Epithelial cell of proximal tubule (primary cell): ENCODE data around the gene SPEM2. TPM values are rescaled to one million over a fixed set of nuclear protein-coding genes. Genes with fewer than 3 reads are reported as not detected.
A peak's percentile ranks its signal among the peaks of the same experiment; 100 is the strongest.

Source experiments
- DNase-seq: peaks from one replicate; pipeline ENCODE4 v3.0.0-alpha.2; 2011; ENCODE audit warnings: low read depth
- H3K4me3 ChIP-seq: 2 replicates; pipeline ENCODE4 v1.5.1; 2011; ENCODE audit warnings: low read depth, mild to moderate bottlenecking, low read length
- total RNA-seq: library from RNA; depleted of rRNA; stranded (reverse); fragments of >200 nt; gene quantifications from 2 replicates; pipeline ENCODE4 v1.2.3, GENCODE V29; 2015
- TF ChIP-seq, protein P1 (sequence below): conservative IDR thresholded peaks from 2 replicates; pipeline ENCODE4 v1.5.1; 2012; ENCODE audit warnings: low read depth, mild to moderate bottlenecking, low read length

The SPEM2 gene
- total RNA-seq, 1 donor from 2014 or later: not detected

DNA sequence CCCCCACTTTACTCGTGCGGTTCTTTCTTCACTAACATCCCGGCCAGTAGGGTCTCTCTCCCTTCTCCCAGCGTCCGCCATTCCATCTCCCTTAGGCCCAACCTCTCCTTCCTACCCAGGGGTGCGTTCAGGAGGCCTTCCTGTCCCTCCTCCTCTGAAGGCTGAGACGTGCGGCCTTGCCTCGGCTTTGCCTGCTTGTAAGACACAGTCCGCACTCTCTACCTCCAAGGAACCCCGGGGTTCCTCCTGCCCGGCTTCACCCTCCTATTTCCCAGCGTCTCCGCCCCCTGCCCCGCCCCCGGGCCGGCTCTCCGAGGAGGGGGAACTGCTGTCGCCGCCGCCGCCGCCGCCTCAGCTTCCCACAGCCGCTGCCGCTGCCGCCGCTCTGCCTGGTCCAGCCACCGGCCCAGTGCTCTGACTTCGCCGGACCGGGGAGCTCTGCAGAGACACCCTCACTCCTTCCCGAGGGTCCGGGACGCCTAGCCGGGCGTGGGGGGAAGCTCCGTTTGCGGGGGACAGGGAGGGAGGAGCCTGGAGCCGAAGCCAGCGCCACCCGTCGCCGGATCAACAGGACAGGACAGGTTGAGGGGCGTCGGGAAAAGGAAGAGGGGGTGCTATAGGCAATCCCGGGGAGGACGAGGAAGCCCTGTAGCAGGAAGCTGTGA is 12.7 kb downstream of the SPEM2 start:
- DNase-seq: no peak
- TF ChIP-seq, protein P1, sequence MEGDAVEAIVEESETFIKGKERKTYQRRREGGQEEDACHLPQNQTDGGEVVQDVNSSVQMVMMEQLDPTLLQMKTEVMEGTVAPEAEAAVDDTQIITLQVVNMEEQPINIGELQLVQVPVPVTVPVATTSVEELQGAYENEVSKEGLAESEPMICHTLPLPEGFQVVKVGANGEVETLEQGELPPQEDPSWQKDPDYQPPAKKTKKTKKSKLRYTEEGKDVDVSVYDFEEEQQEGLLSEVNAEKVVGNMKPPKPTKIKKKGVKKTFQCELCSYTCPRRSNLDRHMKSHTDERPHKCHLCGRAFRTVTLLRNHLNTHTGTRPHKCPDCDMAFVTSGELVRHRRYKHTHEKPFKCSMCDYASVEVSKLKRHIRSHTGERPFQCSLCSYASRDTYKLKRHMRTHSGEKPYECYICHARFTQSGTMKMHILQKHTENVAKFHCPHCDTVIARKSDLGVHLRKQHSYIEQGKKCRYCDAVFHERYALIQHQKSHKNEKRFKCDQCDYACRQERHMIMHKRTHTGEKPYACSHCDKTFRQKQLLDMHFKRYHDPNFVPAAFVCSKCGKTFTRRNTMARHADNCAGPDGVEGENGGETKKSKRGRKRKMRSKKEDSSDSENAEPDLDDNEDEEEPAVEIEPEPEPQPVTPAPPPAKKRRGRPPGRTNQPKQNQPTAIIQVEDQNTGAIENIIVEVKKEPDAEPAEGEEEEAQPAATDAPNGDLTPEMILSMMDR: no peak
- H3K4me3 ChIP-seq: peak overlapping the region; percentile 75

DNA sequence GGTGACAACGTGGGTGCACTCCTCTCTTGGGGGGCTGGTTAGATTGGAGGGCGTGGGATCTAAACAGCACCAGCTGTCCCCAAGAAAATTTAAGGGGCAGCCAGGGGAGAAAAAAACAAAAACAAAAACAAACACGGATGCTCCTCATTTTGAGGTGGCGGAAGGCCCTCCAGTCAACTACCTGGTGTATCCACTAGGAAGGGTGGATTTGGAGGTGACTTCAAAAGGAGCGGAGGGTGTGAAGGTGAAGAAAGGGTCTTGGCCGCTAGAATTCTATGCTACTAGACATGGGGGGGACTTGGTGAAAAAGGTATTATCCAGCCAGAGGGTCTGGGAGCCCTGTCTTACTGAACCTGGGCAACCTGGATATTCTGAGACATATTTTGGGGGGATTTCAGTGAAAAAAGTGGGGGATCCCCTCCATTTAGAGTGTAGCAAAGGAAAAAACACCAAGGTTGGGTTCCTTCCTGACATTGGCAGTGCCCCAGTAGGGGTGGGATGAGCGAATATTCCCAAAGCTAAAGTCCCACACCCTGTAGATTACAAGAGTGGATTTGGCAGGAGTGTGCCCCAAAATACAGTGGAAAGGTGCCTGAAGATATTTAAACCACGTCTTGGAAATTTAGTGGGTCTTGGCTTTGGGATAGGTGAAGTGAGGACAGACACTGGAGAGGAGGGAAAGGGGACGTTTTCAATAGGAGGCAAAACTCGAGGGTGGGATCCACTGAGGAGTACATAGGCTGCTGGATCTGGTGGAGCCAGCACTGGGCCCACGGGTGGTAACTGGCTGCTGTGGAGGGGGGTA is 13.4 kb downstream of the SPEM2 start:
- DNase-seq: no peak
- H3K4me3 ChIP-seq: peak overlapping the region; percentile 75
- TF ChIP-seq, protein P1: no peak

DNA sequence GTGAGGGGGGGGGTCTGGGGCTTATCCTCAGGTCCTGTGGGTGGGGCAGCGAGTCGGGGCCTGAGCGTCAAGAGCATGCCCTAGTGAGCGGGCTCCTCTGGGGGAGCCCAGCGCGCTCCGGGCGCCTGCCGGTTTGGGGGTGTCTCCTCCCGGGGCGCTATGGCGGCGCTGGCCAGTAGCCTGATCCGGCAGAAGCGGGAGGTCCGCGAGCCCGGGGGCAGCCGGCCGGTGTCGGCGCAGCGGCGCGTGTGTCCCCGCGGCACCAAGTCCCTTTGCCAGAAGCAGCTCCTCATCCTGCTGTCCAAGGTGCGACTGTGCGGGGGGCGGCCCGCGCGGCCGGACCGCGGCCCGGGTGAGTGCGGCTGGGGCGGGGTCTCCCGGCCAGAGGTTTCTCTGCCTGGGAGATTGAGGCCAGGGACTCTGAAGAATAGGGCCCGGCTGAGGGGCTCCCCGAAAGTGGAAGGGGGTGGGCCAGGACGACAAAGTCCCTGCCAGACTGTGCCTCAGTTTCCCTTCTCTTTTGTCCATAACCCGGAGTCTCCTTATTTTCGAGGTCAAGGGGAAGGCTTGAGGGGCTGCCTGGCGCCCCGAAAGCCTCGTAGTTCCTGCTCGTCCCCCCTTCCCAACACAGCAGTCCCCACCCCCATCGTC is 14.2 kb downstream of the SPEM2 start, which contains the start of gene FGF11:
FGF11 (plus strand) TSS at position 51 of the 651 bp plus-strand sequence; CDS start at position 160, 109 bp downstream.
- H3K4me3 ChIP-seq: peak within 1 kb of the TSS; percentile 75
- TF ChIP-seq, protein P1: no peak
- no peak for DNase-seq

DNA sequence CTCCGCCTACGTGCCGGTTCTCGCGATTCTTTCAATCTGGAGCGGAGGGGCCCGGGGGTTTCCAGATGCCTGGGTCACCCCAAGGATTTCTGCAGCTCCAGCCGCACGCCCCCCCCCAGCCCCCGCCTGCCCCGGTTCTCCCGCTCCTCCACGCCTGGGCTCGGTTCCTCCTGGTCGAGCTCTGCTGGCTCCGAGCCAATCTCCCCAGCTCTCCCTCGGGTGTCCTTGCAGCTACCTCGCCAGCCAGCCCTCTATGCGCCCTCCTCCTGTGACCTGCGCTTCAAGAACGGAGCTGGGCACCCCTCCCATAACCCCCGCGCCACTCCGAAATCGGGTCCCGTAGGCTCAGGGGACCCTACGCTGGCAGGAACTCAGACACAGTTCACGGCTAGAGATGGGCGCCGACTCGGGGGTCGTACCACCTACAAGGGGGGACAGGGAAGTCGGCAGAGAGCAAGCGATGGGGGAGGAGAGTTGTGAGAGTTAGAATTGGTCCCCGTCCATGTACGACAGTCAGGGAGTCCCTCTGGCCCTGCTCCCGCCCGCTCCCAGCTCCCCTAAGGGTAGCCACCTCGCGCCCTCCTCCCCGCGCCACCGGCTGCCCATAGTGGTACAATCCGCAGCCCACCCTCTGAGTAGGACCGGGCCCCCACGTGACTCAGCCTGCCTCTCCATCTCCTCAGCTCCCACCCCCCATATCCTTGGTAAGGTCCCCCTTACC is 14.9 kb downstream of the SPEM2 start:
- TF ChIP-seq, protein P1: no peak
- peak overlapping the region; percentile 75 for H3K4me3 ChIP-seq
- no peak for DNase-seq

DNA sequence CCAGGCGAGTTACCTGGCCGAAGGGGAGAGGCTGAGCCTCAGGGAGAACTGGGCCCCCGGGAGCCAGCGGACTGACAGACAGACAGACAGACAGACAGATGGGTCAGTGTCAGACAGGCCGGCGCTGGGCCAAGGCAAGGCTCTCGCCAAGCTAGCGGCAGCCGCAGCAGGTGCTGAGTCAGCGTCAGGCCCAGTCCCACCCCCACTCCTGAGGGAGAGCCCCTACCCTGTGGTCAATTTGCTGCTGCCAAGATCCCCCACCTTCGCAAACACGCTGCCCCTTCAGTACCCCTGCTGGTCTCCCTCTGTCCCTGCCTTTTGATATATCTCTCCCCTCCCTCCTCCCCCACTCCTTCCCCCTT is 15.4 kb downstream of the SPEM2 start:
- TF ChIP-seq, protein P1: no peak
- peak overlapping the region; percentile 75 for H3K4me3 ChIP-seq
- DNase-seq: no peak

DNA sequence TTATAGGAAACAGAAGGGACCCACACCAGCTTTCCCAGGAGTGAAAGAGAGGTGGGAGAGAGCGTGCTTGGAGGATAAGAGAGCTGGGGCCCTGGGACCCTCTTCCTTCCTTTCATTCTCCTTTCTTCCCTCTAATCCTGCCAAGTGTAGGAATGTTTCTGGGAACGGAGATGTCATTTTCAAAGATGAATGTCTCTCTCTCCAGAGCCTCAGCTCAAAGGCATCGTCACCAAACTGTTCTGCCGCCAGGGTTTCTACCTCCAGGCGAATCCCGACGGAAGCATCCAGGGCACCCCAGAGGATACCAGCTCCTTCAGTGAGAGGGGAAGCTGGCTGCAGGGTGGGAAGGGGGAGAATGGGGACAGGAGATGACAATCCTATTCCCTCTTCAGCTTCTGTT is 15.8 kb downstream of the SPEM2 start:
- TF ChIP-seq, protein P1: no peak
- no peak overlapping the region for H3K4me3 ChIP-seq
- DNase-seq: no peak
